Kidney (tissue), 14 donors: Measurements from ENCODE around the gene HOXB5. TPM values are rescaled to one million over a fixed set of nuclear protein-coding genes. Genes with fewer than 3 reads are reported as not detected.
A peak's percentile ranks its signal among the peaks of the same experiment; 100 is the strongest.

Experiments
- DNase-seq, 5 donors: peaks; one replicate each; pipeline ENCODE4 v3.0.0-alpha.2; 2013 to 2020
- FAIRE-seq: peaks from 2 replicates; lab custom pipeline; 2012; peaks lifted over from hg19 to GRCh38; lab: Jason Lieb, UNC
- H3K27ac ChIP-seq, 2 donors: one replicate each; pipeline ENCODE4 v1.7.0; 2013; ENCODE audit warnings: low read depth in 2 of 2, low read length in 2 of 2, inconsistent platforms in 1 of 2
- H3K27me3 ChIP-seq: one replicate; pipeline ENCODE4 v1.7.1; 2013; ENCODE audit warnings: low read length, inconsistent platforms; ENCODE audit not compliant: control insufficient read depth, insufficient read depth
- H3K36me3 ChIP-seq, 3 donors: one replicate each; pipeline versions ENCODE4 v1.7.0 to v1.7.1; 2013; ENCODE audit warnings: low read length in 3 of 3, control low read depth in 1 of 3, inconsistent platforms in 1 of 3; ENCODE audit not compliant: insufficient read depth in 3 of 3, control insufficient read depth in 2 of 3
- H3K4me1 ChIP-seq, 3 donors: one replicate each; pipeline versions ENCODE4 v1.7.0 to v1.7.1; 2013; ENCODE audit warnings: low read length in 3 of 3, inconsistent platforms in 1 of 3, low read depth in 1 of 3; ENCODE audit not compliant: control insufficient read depth in 2 of 3, insufficient read depth in 2 of 3
- H3K4me3 ChIP-seq, 3 donors: one replicate each; pipeline versions ENCODE4 v1.7.0 to v1.8.1; 2013; ENCODE audit warnings: low read length in 3 of 3, control low read depth in 1 of 3, inconsistent platforms in 1 of 3
- H3K9ac ChIP-seq, 3 donors: one replicate each; pipeline versions ENCODE4 v1.7.0 to v1.7.1; 2013; ENCODE audit warnings: low read length in 3 of 3, control low read depth in 1 of 3, inconsistent platforms in 1 of 3
- H3K9me3 ChIP-seq, 3 donors: one replicate each; pipeline versions ENCODE4 v1.7.0 to v1.7.1; 2013; ENCODE audit warnings: low read length in 3 of 3, control low read depth in 1 of 3, inconsistent platforms in 1 of 3; ENCODE audit not compliant: control insufficient read depth in 2 of 3, insufficient read depth in 1 of 3
- intact Hi-C: fragments of 100-400 bp; cut with DNase I; formaldehyde crosslinking; loops from one replicate; pipeline ENCODE4 v1.11.1; 2022
- polyA plus RNA-seq: library from polyadenylated mRNA; stranded (reverse); fragments of 350-450 nt; fragmentation: Illumina TruSeq; extraction: RNeasy Lipid Tissue Mini Kit (QIAGEN cat#74804); gene quantifications from one replicate; pipeline ENCODE4 v1.2.3, GENCODE V29; 2014; ENCODE audit warnings: low read depth, low replicate concordance; ENCODE audit not compliant: insufficient read depth
- total RNA-seq: library from RNA; stranded (reverse); fragmentation: NEBNext Ultra II Directional; extraction: Animal tissue kit (Norgen Biotek cat#: 25700); gene quantifications from one replicate; pipeline ENCODE4 v1.2.1, GENCODE V29; 2021
- TF ChIP-seq, protein P1 (sequence below): IDR thresholded peaks from 3 replicates; pipeline ENCODE4 v1.5.1; 2012; ENCODE audit warnings: mild to moderate bottlenecking, moderate library complexity, borderline replicate concordance; ENCODE audit not compliant: insufficient read depth; ENCODE audit errors: extremely low read depth
- donor health status: control.
- donor health status: control.
- donor health status: control.
- donor health status: control.
- donor health status: control.
- donor health status: DM: yes; HTN: yes; CAD: no.
- donor health status: Normal renal cell carcinoma (clear cell type).

Gene HOXB5
- total and polyA plus RNA-seq, 2 donors from 2014 or later: 12.3 to 27.0 TPM

DNA sequence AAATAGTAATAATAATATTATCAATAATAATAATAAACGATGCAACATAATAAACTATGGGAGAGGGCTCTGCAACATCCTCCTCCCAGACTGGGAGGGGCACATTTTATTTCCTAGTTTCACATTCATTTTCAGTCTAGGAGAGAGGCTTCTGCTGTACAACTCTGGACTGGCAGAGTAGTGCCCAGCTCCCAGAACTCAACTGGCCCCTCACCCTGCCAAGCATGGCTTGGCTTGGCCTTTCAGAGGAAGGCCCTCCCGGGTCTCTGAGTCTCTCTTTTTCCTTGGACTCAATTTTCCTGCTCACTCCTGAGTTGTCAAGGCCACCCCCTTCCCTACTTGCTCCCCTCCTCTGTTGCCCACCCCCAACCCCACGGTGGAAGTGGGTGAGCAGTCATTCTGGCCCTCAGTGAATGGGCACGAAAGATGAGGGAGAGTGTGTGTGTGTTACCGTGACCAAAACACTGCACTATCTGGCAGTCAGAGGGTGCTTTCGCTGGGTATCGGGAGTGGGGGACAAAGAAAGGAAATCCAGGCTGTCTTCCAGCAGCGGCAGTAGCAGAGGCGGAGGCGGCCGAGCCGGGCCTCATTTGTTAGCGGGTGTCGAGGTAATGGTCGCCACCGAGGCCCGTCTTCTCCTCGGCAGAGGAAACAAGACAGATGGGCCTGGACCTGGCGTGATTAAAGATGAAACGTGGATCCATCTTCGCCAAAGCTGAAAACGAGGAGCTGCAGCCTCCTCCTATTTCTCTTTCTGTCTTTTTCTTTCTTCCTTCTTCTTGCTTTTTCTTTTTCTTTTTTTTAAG is 17.7 kb downstream of the HOXB5 start:
- FAIRE-seq (no peak), DNase-seq (peak in 1 of 5 donors; percentile 30)
- H3K9me3 ChIP-seq: no peaks in the 10 kb centered on the region
- peak overlapping the region in 2 of 3 donors; percentile 38 to 50 for H3K4me3 ChIP-seq
- intact Hi-C loops: loop anchor here (5.0 kb wide), 1 partner anchor 34 kb away; no protein-coding TSS in a partner anchor
- TF ChIP-seq, protein P1, sequence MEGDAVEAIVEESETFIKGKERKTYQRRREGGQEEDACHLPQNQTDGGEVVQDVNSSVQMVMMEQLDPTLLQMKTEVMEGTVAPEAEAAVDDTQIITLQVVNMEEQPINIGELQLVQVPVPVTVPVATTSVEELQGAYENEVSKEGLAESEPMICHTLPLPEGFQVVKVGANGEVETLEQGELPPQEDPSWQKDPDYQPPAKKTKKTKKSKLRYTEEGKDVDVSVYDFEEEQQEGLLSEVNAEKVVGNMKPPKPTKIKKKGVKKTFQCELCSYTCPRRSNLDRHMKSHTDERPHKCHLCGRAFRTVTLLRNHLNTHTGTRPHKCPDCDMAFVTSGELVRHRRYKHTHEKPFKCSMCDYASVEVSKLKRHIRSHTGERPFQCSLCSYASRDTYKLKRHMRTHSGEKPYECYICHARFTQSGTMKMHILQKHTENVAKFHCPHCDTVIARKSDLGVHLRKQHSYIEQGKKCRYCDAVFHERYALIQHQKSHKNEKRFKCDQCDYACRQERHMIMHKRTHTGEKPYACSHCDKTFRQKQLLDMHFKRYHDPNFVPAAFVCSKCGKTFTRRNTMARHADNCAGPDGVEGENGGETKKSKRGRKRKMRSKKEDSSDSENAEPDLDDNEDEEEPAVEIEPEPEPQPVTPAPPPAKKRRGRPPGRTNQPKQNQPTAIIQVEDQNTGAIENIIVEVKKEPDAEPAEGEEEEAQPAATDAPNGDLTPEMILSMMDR: no peak
- H3K27ac ChIP-seq: peak overlapping the region; percentile 91 to 97
- H3K36me3 ChIP-seq: no peaks in the 10 kb centered on the region
- peak overlapping the region; percentile 10 to 82 (median 18) for H3K9ac ChIP-seq
- no peaks in the 10 kb centered on the region for H3K27me3 ChIP-seq
- peaks cover 6 to 24% (median 11%) of the 10 kb centered on the region in 3 donors for H3K4me1 ChIP-seq

DNA sequence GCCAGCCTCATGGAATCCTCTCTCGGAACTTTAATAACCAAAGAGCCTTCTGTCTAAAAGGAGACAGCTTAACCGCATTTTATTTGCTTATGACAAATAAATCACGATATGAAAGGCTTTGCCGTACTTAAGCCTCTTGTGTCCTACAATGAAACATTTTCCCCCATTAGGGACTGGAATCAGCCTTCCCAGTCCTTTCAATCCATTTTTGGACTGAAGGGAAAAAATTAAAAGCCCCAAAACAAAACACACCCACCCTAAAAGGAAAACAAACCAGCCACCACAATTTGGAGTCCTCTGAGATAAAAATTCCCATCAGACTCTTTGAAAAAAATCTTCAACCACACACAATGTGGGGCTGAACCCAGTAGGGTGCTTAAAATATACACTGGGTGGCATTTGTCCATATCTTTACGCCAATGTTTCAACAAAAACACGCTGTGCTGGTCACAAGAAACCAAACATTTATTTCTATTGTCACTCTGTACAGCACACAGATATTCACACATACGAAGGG is 18.5 kb downstream of the HOXB5 start:
- FAIRE-seq (no peak), DNase-seq (no peak)
- TF ChIP-seq, protein P1: no peak
- Histone ChIP-seq H3K9me3 (no peaks in the 10 kb centered on the region), H3K9ac (peak overlapping the region in 2 of 3 donors; percentile 37 to 82), H3K4me3 (peak overlapping the region in 1 of 3 donors; percentile 45), H3K27ac (peak overlapping the region; percentile 26 to 51), H3K36me3 (no peaks in the 10 kb centered on the region), H3K27me3 (no peaks in the 10 kb centered on the region), H3K4me1 (peaks cover 7 to 26% (median 11%) of the 10 kb centered on the region in 3 donors)
- intact Hi-C loops: loop anchor here (5.0 kb wide), 1 partner anchor 33 kb away; no protein-coding TSS in a partner anchor

DNA sequence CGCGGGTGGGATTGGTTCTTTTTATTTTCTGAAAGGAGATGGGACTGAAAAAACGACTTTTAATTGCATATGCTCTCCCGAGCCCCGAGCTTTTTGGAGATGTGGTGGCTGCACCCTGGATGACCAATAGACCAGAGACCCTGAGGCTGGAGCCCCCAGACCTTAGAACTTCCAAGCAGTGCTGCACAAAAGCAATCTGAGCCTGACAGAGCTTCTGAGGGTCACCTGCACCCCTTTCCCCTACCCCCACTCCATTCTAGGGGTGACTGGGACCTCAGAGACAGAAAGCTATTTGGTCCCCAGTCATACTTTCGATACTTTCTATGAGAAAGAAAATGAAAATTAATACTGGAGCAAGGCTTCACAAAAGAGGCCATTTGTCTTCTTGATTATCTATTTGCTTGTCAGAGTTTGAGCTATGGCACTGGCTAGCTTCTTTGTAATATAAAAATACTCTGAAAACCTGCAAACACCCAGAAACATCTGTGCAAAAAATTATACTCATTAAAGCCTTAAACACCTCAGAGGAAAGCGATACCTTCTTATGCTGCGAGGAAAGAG is 19.0 kb downstream of the HOXB5 start:
- DNase-seq (no peak), FAIRE-seq (no peak)
- no peaks in the 10 kb centered on the region for H3K9me3 ChIP-seq
- H3K27me3 ChIP-seq: no peaks in the 10 kb centered on the region
- H3K36me3 ChIP-seq: no peaks in the 10 kb centered on the region
- peak overlapping the region; percentile 26 to 86 for H3K27ac ChIP-seq
- H3K4me1 ChIP-seq: peaks cover 11 to 28% (median 12%) of the 10 kb centered on the region in 3 donors
- TF ChIP-seq, protein P1: no peak
- peak overlapping the region in 2 of 3 donors; percentile 37 to 82 for H3K9ac ChIP-seq
- H3K4me3 ChIP-seq: peak overlapping the region in 1 of 3 donors; percentile 45
- intact Hi-C loops: loop anchor here (5.0 kb wide), 1 partner anchor 32 kb away; no protein-coding TSS in a partner anchor
